Liver (tissue), 3 donors: ENCODE data around the gene ATP11A.

Experiments used
- EGR1 ChIP-seq, 2 donors: IDR thresholded peaks; 2 replicates each; pipeline ENCODE4 v1.6.1; 2016 to 2018; ENCODE audit warnings: antibody characterized with exemption in 2 of 2, low read depth in 2 of 2
- FOXA2 ChIP-seq: IDR thresholded peaks from 2 replicates; pipeline ENCODE4 v1.6.1; 2016; ENCODE audit warnings: antibody characterized with exemption
- GABPA ChIP-seq, 2 donors: IDR thresholded peaks in 1 of 2; conservative IDR thresholded peaks in 1 of 2; 2 replicates each; pipeline ENCODE4 v1.6.1; 2016; ENCODE audit warnings: antibody characterized with exemption in 2 of 2, mild to moderate bottlenecking in 1 of 2, moderate library complexity in 1 of 2
- HNF4A ChIP-seq, 2 donors: conservative IDR thresholded peaks; 2 replicates each; pipeline ENCODE4 v1.6.1; 2016; ENCODE audit warnings: antibody characterized with exemption in 2 of 2, mild to moderate bottlenecking in 2 of 2
- JUND ChIP-seq, 2 donors: IDR thresholded peaks; 2 replicates each; pipeline ENCODE4 v1.6.1; 2016; ENCODE audit warnings: antibody characterized with exemption in 2 of 2
- RAD21 ChIP-seq, 2 donors: IDR thresholded peaks; 2 replicates each; pipeline ENCODE4 v1.6.1; 2016; ENCODE audit warnings: antibody characterized with exemption in 2 of 2, mild to moderate bottlenecking in 2 of 2
- RXRA ChIP-seq, 2 donors: IDR thresholded peaks; 2 replicates each; pipeline ENCODE4 v1.6.1; 2017 to 2018; ENCODE audit warnings: antibody characterized with exemption in 2 of 2, mild to moderate bottlenecking in 1 of 2
- SP1 ChIP-seq: IDR thresholded peaks from 2 replicates; pipeline ENCODE4 v1.6.1; 2018; ENCODE audit warnings: antibody characterized with exemption, mild to moderate bottlenecking
- TAF1 ChIP-seq: conservative IDR thresholded peaks from 2 replicates; pipeline ENCODE4 v1.6.1; 2016; ENCODE audit warnings: antibody characterized with exemption, mild to moderate bottlenecking
- YY1 ChIP-seq: IDR thresholded peaks from 2 replicates; pipeline ENCODE4 v1.6.1; 2016; ENCODE audit warnings: antibody characterized with exemption, mild to moderate bottlenecking
- TF ChIP-seq, protein P1 (sequence below): fragments of 150-350 bp; IDR thresholded peaks from 2 replicates; pipeline ENCODE4 v1.5.1; 2017; ENCODE audit warnings: improper control_type of control experiment, low read depth, low read length; ENCODE audit not compliant: missing input control
- TF ChIP-seq, protein P2 (sequence below): IDR thresholded peaks from 2 replicates; pipeline ENCODE4 v1.6.1; 2016; ENCODE audit warnings: antibody characterized with exemption
- TF ChIP-seq, protein P3 (sequence below): IDR thresholded peaks from 2 replicates; pipeline ENCODE4 v1.6.1; 2016; ENCODE audit warnings: antibody characterized with exemption, mild to moderate bottlenecking
- TF ChIP-seq, protein P4 (sequence below): IDR thresholded peaks from 2 replicates; pipeline ENCODE4 v1.6.1; 2016; ENCODE audit warnings: antibody characterized with exemption
- donor health status: healthy.
- donor health status: healthy.

DNA sequence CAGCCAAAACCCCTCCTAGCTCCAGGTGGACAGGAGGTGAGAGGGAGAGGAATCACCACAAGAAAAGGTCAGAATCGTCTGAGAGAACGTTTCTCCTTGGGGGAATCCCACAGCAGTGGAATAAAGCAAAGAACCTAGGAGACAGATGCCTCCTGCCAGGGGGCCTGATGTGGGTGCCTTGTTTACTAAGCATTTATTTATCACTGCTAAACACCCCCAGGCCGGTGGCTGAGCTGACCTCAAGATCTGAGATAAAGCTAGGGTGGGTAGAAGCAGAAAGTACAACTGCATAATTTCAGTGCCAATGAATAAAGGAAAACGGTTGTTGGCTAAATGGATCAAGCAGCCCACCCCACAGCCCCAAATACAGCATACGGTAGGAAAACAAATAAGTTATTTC, 33.9 kb upstream of the ATP11A start:
- TF ChIP-seq, protein P1, sequence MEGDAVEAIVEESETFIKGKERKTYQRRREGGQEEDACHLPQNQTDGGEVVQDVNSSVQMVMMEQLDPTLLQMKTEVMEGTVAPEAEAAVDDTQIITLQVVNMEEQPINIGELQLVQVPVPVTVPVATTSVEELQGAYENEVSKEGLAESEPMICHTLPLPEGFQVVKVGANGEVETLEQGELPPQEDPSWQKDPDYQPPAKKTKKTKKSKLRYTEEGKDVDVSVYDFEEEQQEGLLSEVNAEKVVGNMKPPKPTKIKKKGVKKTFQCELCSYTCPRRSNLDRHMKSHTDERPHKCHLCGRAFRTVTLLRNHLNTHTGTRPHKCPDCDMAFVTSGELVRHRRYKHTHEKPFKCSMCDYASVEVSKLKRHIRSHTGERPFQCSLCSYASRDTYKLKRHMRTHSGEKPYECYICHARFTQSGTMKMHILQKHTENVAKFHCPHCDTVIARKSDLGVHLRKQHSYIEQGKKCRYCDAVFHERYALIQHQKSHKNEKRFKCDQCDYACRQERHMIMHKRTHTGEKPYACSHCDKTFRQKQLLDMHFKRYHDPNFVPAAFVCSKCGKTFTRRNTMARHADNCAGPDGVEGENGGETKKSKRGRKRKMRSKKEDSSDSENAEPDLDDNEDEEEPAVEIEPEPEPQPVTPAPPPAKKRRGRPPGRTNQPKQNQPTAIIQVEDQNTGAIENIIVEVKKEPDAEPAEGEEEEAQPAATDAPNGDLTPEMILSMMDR = no peak
- TF ChIP-seq, protein P2, sequence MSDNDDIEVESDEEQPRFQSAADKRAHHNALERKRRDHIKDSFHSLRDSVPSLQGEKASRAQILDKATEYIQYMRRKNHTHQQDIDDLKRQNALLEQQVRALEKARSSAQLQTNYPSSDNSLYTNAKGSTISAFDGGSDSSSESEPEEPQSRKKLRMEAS = no peak
- TF ChIP-seq, protein P3, sequence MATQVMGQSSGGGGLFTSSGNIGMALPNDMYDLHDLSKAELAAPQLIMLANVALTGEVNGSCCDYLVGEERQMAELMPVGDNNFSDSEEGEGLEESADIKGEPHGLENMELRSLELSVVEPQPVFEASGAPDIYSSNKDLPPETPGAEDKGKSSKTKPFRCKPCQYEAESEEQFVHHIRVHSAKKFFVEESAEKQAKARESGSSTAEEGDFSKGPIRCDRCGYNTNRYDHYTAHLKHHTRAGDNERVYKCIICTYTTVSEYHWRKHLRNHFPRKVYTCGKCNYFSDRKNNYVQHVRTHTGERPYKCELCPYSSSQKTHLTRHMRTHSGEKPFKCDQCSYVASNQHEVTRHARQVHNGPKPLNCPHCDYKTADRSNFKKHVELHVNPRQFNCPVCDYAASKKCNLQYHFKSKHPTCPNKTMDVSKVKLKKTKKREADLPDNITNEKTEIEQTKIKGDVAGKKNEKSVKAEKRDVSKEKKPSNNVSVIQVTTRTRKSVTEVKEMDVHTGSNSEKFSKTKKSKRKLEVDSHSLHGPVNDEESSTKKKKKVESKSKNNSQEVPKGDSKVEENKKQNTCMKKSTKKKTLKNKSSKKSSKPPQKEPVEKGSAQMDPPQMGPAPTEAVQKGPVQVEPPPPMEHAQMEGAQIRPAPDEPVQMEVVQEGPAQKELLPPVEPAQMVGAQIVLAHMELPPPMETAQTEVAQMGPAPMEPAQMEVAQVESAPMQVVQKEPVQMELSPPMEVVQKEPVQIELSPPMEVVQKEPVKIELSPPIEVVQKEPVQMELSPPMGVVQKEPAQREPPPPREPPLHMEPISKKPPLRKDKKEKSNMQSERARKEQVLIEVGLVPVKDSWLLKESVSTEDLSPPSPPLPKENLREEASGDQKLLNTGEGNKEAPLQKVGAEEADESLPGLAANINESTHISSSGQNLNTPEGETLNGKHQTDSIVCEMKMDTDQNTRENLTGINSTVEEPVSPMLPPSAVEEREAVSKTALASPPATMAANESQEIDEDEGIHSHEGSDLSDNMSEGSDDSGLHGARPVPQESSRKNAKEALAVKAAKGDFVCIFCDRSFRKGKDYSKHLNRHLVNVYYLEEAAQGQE = no peak
- TF ChIP-seq EGR1 (IDR thresholded peaks at IDR 0.05; ENCODE audit: low read depth in 2 of 2) = no peak
- TF ChIP-seq FOXA2 = no peak
- no peak for TF ChIP-seq TAF1
- TF ChIP-seq RAD21 (IDR thresholded peaks at IDR 0.05) = no peak
- no peak for TF ChIP-seq YY1
- TF ChIP-seq GABPA (IDR thresholded peaks at IDR 0.05 in 1 of 2, conservative IDR thresholded peaks at IDR 0.05 in 1 of 2) = no peak
- no peak for TF ChIP-seq JUND (IDR thresholded peaks at IDR 0.05)
- no peak for TF ChIP-seq SP1
- TF ChIP-seq, protein P4, sequence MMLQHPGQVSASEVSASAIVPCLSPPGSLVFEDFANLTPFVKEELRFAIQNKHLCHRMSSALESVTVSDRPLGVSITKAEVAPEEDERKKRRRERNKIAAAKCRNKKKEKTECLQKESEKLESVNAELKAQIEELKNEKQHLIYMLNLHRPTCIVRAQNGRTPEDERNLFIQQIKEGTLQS = no peak
- no peak for TF ChIP-seq HNF4A (conservative IDR thresholded peaks at IDR 0.05)
- no peak for TF ChIP-seq RXRA (IDR thresholded peaks at IDR 0.05)
